ENCODE results near the gene YEATS2. TPM values are rescaled to one million over a fixed set of nuclear protein-coding genes. Genes with fewer than 3 reads are reported as not detected.

Gene YEATS2
- total and polyA plus RNA-seq, 2 of the 4 experiments (the other 2 are of a cell fraction), result 30.1 to 43.0 TPM

DNA sequence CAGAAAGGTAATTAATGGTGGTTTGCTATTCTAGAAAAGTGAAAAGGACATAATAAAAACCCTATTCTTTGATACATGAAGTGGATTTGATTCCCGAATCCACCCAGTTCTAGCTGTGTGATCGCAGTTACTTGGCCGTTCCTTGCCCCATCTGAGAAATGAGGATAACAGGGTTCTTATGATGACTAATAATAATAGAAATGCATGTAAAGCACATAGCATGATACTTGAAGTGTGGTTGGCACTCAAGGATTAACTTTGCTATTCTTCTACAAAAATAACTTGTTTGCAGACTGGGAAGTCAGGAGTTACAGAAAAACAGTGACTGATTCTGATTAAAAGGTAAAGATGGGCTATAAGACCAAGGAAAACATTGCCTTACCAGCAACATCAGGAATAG is 160.3 kb downstream of the YEATS2 start:
- Histone ChIP-seq H3K4ac (ENCODE audit: low read depth, low read length) (no peak overlapping the region), H2BK120ac (ENCODE audit: low read depth, low read length) (no peak overlapping the region), H2BK5ac (ENCODE audit: low read depth, low read length, poor library complexity, severe bottlenecking) (no peak overlapping the region), H3K4me2 (ENCODE audit: low read depth, low read length) (no peak overlapping the region), H3K79me1 (ENCODE audit: low read depth in 1 of 2, low read length in 2 of 2) (peaks cover 0 to 10% of the 10 kb centered on the region in 2 experiments; a peak in 2 of 4 replicates), H4K8ac (ENCODE audit: low read depth in 2 of 2, low read length in 2 of 2) (no peak overlapping the region), H3K4me3 (ENCODE audit: insufficient read depth, low read depth, low read length) (no peak overlapping the region), H3K14ac (replicated peaks; ENCODE audit: low read depth, low read length) (no peak overlapping the region), H4K91ac (ENCODE audit: insufficient read depth, low read depth, low read length) (no peak overlapping the region), H3K18ac (ENCODE audit: low read depth, low read length) (no peak overlapping the region), H2AK9ac (replicated peaks; ENCODE audit: low read depth, low read length, poor library complexity) (no peak overlapping the region), H3K23ac (ENCODE audit: low read depth, low read length) (no peak overlapping the region), H3K56ac (ENCODE audit: extremely low read depth, insufficient read depth, low read length) (no peak overlapping the region), H4K20me1 (ENCODE audit: insufficient read depth, low read length) (no peaks in the 10 kb centered on the region), H3K4me1 (ENCODE audit: control insufficient read depth, insufficient read depth, low read length) (no peaks in the 10 kb centered on the region), H3K9me3 (ENCODE audit: control insufficient read depth, insufficient read depth, low read length) (no peaks in the 10 kb centered on the region), H2AK5ac (ENCODE audit: low read depth, low read length) (no peak overlapping the region), H3K9ac (ENCODE audit: low read depth, low read length) (no peak overlapping the region), H4K5ac (ENCODE audit: low read depth, low read length) (no peak overlapping the region), H3K27me3 (ENCODE audit: control insufficient read depth, insufficient read depth, low read length) (no peaks in the 10 kb centered on the region), H3K36me3 (ENCODE audit: control insufficient read depth, insufficient read depth, low read length) (peaks cover 24% of the 10 kb centered on the region), H3K27ac (ENCODE audit: insufficient read depth, low read length) (no peak overlapping the region), H2BK15ac (ENCODE audit: low read depth, low read length) (no peak overlapping the region), H2BK20ac (ENCODE audit: low read depth, low read length) (no peak overlapping the region), H3K9me1 (ENCODE audit: insufficient read depth, low read length) (no peaks in the 10 kb centered on the region), H2AFZ (replicated peaks; ENCODE audit: low read length, poor library complexity) (no peak overlapping the region)
- BruUV-seq (replicated peaks), result no TSS peak
- dilution Hi-C loops (cut with HindIII; ENCODE audit: low sequenced_read_pairs, unreplicated experiment) (no loop called here), in situ Hi-C loops (cut with MboI; ENCODE audit: low sequenced_read_pairs) (no loop called here), intact Hi-C loops (cut with micrococcal nuclease) (no loop called here)
- ChIA-PET CTCF (no interaction called here), POLR2A (ENCODE audit: unreplicated experiment) (no interaction called here)
- WGBS, 2 experiments (ENCODE audit: extremely low coverage in 2 of 2, insufficient read length in 1 of 2), result no CpG with 5 or more reads among the region's 3 CpGs
- ATAC-seq (ENCODE audit: low read depth) (no peak; the same call in 1 of the 2 replicates), DNase-seq (no peak)
- TF ChIP-seq CTCF (conservative IDR thresholded peaks at IDR 0.05; ENCODE audit: low read depth, low read length), result no peak
- TF ChIP-seq USF2 (IDR thresholded peaks at IDR 0.05; ENCODE audit: low read depth, low read length), result no peak
- TF ChIP-seq FOS (IDR thresholded peaks at IDR 0.05; ENCODE audit: low read depth, low read length), result no peak
- no peak for TF ChIP-seq CHD1 (IDR thresholded peaks at IDR 0.05; ENCODE audit: low read depth, low read length)
- no peak for TF ChIP-seq MXI1 (IDR thresholded peaks at IDR 0.05; ENCODE audit: borderline replicate concordance, low read depth, low read length)
- TF ChIP-seq POLR2A (IDR thresholded peaks at IDR 0.05; ENCODE audit: low read depth, low read length), result no peak
- no peak for TF ChIP-seq MAFK (IDR thresholded peaks at IDR 0.05; ENCODE audit: low read depth, low read length)
- TF ChIP-seq CEBPB (IDR thresholded peaks at IDR 0.05; ENCODE audit: low read depth, low read length), result no peak
- no peak for TF ChIP-seq NFE2L2 (IDR thresholded peaks at IDR 0.05; ENCODE audit: low read depth, low read length)
- no peak for TF ChIP-seq RAD21 (IDR thresholded peaks at IDR 0.05; ENCODE audit: low read length)
- TF ChIP-seq MAZ (IDR thresholded peaks at IDR 0.05; ENCODE audit: borderline replicate concordance, low read depth, low read length), result no peak
- no peak for TF ChIP-seq RCOR1 (IDR thresholded peaks at IDR 0.05; ENCODE audit: insufficient replicate concordance, low read length)
- no peak for TF ChIP-seq BHLHE40 (IDR thresholded peaks at IDR 0.05; ENCODE audit: low read depth, low read length)
- no peak for TF ChIP-seq RFX5 (IDR thresholded peaks at IDR 0.05; ENCODE audit: low read depth, low read length)
- TF ChIP-seq SMC3 (IDR thresholded peaks at IDR 0.05; ENCODE audit: low read depth, low read length), result no peak

All from IMR-90 (cell line).